ENCODE data around the gene KLHL21.

- TF ChIP-seq ZBTB7A (IDR thresholded peaks at IDR 0.05; ENCODE audit: low read depth): no peak
- TF ChIP-seq EP300 (IDR thresholded peaks at IDR 0.05; ENCODE audit: borderline replicate concordance): no peak
- TF ChIP-seq, protein P1, sequence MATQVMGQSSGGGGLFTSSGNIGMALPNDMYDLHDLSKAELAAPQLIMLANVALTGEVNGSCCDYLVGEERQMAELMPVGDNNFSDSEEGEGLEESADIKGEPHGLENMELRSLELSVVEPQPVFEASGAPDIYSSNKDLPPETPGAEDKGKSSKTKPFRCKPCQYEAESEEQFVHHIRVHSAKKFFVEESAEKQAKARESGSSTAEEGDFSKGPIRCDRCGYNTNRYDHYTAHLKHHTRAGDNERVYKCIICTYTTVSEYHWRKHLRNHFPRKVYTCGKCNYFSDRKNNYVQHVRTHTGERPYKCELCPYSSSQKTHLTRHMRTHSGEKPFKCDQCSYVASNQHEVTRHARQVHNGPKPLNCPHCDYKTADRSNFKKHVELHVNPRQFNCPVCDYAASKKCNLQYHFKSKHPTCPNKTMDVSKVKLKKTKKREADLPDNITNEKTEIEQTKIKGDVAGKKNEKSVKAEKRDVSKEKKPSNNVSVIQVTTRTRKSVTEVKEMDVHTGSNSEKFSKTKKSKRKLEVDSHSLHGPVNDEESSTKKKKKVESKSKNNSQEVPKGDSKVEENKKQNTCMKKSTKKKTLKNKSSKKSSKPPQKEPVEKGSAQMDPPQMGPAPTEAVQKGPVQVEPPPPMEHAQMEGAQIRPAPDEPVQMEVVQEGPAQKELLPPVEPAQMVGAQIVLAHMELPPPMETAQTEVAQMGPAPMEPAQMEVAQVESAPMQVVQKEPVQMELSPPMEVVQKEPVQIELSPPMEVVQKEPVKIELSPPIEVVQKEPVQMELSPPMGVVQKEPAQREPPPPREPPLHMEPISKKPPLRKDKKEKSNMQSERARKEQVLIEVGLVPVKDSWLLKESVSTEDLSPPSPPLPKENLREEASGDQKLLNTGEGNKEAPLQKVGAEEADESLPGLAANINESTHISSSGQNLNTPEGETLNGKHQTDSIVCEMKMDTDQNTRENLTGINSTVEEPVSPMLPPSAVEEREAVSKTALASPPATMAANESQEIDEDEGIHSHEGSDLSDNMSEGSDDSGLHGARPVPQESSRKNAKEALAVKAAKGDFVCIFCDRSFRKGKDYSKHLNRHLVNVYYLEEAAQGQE (IDR thresholded peaks at IDR 0.05; ENCODE audit: low read depth): no peak
- TF ChIP-seq YY1 (IDR thresholded peaks at IDR 0.05; ENCODE audit: low read depth): no peak
- TF ChIP-seq TAF1 (IDR thresholded peaks at IDR 0.05; ENCODE audit: low read depth): no peak
- no peak for TF ChIP-seq TEAD4 (IDR thresholded peaks at IDR 0.05)
- no peak for TF ChIP-seq FOXM1 (IDR thresholded peaks at IDR 0.05; ENCODE audit: borderline replicate concordance, low read depth)
- TF ChIP-seq TCF12 (IDR thresholded peaks at IDR 0.05; ENCODE audit: low read depth): no peak
- TF ChIP-seq CEBPB (IDR thresholded peaks at IDR 0.05): no peak
- TF ChIP-seq USF1 (IDR thresholded peaks at IDR 0.05): no peak
- no peak for TF ChIP-seq RAD21 (IDR thresholded peaks at IDR 0.05; ENCODE audit: low read depth)
- TF ChIP-seq, protein P2, sequence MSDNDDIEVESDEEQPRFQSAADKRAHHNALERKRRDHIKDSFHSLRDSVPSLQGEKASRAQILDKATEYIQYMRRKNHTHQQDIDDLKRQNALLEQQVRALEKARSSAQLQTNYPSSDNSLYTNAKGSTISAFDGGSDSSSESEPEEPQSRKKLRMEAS (IDR thresholded peaks at IDR 0.05): no peak
- no peak for TF ChIP-seq NFIC (IDR thresholded peaks at IDR 0.05)
- TF ChIP-seq EGR1 (IDR thresholded peaks at IDR 0.05): no peak
These were observed 9.6 kb downstream of the KLHL21 start for GRCh38 chr1:6592865-6593593.
